Panc1 (cell line): ENCODE measurements around the gene ADIG. TPM values are rescaled to one million over a fixed set of nuclear protein-coding genes. Genes with fewer than 3 reads are reported as not detected.

ENCODE experiments used
- ATAC-seq: fragments of 200-7000 bp; cut with Tn5 transposase; 2 replicates; pipeline ENCODE4 v1.9.1; 2020; ENCODE audit warnings: mild to moderate bottlenecking, moderate library complexity
- BruUV-seq: library from RNA; stranded (reverse); fragments of 400-500 nt; replicated peaks from 2 replicates; lab custom pipeline; 2021; lab: Mats Ljungman, UMichigan
- CTCF ChIA-PET: fragments of 300-600 bp; sonication (Branson Sonifier 250); formaldehyde crosslinking; loops from one replicate; lab custom pipeline; 2022; ENCODE audit warnings: antibody characterized with exemption; lab: Charles Lee
- POLR2A ChIA-PET: fragments of 300-600 bp; sonication (Branson Sonifier 250); formaldehyde crosslinking; loops from one replicate; lab custom pipeline; 2022; ENCODE audit warnings: antibody characterized with exemption; lab: Charles Lee
- DNase-seq: peaks from one replicate; pipeline ENCODE4 v3.0.0-alpha.2; 2010; ENCODE audit warnings: low read depth, low spot score
- H3K27ac ChIP-seq: 2 replicates; pipeline ENCODE4 v1.5.1; 2011; ENCODE audit warnings: mild to moderate bottlenecking, low read length, inconsistent platforms
- H3K27me3 ChIP-seq: fragments of 200-500 bp; sonication (Bioruptor generic); 2 replicates; pipeline ENCODE4 v1.6.0; 2014; ENCODE audit warnings: low read length, inconsistent platforms; ENCODE audit not compliant: control insufficient read depth, insufficient read depth
- H3K36me3 ChIP-seq: fragments of 200-500 bp; sonication (Bioruptor generic); 2 replicates; pipeline ENCODE4 v1.5.1; 2014; ENCODE audit warnings: inconsistent platforms, mild to moderate bottlenecking, low read length, moderate library complexity; ENCODE audit not compliant: control insufficient read depth, insufficient read depth
- H3K4me1 ChIP-seq: 2 replicates; pipeline ENCODE4 v1.5.1; 2011; ENCODE audit warnings: inconsistent platforms, mild to moderate bottlenecking, low read length, moderate library complexity; ENCODE audit not compliant: control insufficient read depth, insufficient read depth
- H3K4me3 ChIP-seq, 2 experiments: 2 replicates each; pipeline ENCODE4 v1.5.1; 2011 to 2012; ENCODE audit warnings: low read depth in 2 of 2, low read length in 2 of 2, mild to moderate bottlenecking in 2 of 2, inconsistent platforms in 1 of 2, moderate library complexity in 1 of 2
- H3K9me3 ChIP-seq: fragments of 200-500 bp; sonication (Bioruptor generic); 2 replicates; pipeline ENCODE4 v1.5.1; 2014; ENCODE audit warnings: low read depth, mild to moderate bottlenecking, inconsistent platforms, low read length, moderate library complexity; ENCODE audit not compliant: control insufficient read depth, insufficient read depth
- CTCF ChIP-seq: fragments of 450-650 bp; IDR thresholded peaks from 2 replicates; pipeline ENCODE4 v1.5.1; 2017; ENCODE audit warnings: mild to moderate bottlenecking
- POLR2AphosphoS5 ChIP-seq: IDR thresholded peaks from 2 replicates; pipeline ENCODE4 v1.6.1; 2012; ENCODE audit warnings: mild to moderate bottlenecking, low read depth, low read length, moderate library complexity
- REST ChIP-seq, 2 experiments: IDR thresholded peaks; 2 replicates each; pipeline ENCODE4 v1.6.1; 2011 to 2012; ENCODE audit warnings: low read depth in 2 of 2, control low read depth in 1 of 2, low read length in 1 of 2, mild to moderate bottlenecking in 1 of 2, moderate library complexity in 1 of 2; ENCODE audit not compliant: insufficient read depth in 1 of 2
- SIN3A ChIP-seq: IDR thresholded peaks from 2 replicates; pipeline ENCODE4 v1.6.1; 2012; ENCODE audit warnings: low read depth, mild to moderate bottlenecking, low read length, moderate library complexity, borderline replicate concordance; ENCODE audit not compliant: insufficient read depth
- TCF7L2 ChIP-seq: IDR thresholded peaks from 2 replicates; pipeline ENCODE4 v1.6.1; 2011; ENCODE audit warnings: mild to moderate bottlenecking, low read depth, low read length, inconsistent platforms
- in situ Hi-C: cut with HindIII; loops from 2 replicates; pipeline ENCODE4 v1.10.0; 2016; ENCODE audit warnings: low sequenced_read_pairs, low pct_unique_long_range_greater_than_20kb
- intact Hi-C: fragments of 100-400 bp; cut with micrococcal nuclease; formaldehyde crosslinking; loops from one replicate; pipeline ENCODE4 v1.10.0; 2022; ENCODE audit not compliant: unreplicated experiment
- total RNA-seq: library from RNA; stranded (reverse); gene quantifications from one replicate; pipeline ENCODE4 v1.2.1, GENCODE V29; 2021; ENCODE audit not compliant: unreplicated experiment

ADIG gene
- total RNA-seq, 1 experiment from 2014 or later, result not detected

GRCh38 chr20:38623061-38623460, 42.1 kb downstream of the ADIG start:
- 0 out of 2 replicates have a peak, but pooled peaks cover 2% of the 10 kb centered on the region for H3K27me3 ChIP-seq
- H3K36me3 ChIP-seq, result no peaks in the 10 kb centered on the region
- CTCF ChIA-PET, result interaction anchor here (0.6 kb wide), 1 partner anchor 10 kb away, joined by 5 read pairs; no protein-coding TSS in a partner anchor
- no peak overlapping the region for H3K4me3 ChIP-seq
- H3K4me1 ChIP-seq, result no peaks in the 10 kb centered on the region
- ATAC-seq, result no peak
- POLR2A ChIA-PET, result no interaction called here
- H3K27ac ChIP-seq, result no peak overlapping the region
- in situ Hi-C loops (no loop called here), intact Hi-C loops (no loop called here)
- TF ChIP-seq TCF7L2 (no peak), REST (IDR thresholded peaks at IDR 0.05; ENCODE audit: insufficient read depth in 1 of 2, low read depth in 2 of 2, low read length in 1 of 2) (no peak), POLR2AphosphoS5 (no peak), CTCF (no peak), SIN3A (no peak)
- BruUV-seq, result no TSS peak
- no peak for DNase-seq
- no peaks in the 10 kb centered on the region for H3K9me3 ChIP-seq

DNA sequence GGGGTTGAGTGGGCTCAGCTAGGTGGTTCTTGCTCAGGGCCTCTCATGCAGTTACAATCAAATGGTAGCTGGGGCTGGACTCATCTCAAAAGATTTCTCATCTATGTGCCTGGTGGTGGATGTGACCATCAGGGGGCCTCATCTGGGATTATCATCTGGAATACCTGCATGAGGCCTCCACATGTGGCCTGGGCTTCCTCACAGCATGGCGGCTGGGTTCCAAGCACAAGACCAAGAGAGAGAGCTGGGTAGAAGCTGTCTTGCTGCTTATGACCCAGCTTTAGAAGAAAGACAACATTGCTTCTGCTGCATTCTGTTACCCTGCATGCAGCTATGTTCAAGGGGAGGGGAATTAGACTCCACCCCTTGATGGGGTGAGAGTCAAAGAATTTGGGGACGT, 43.1 kb downstream of the ADIG start:
- POLR2A ChIA-PET, result no interaction called here
- 0 out of 2 replicates have a peak, but pooled peaks cover 2% of the 10 kb centered on the region for H3K27me3 ChIP-seq
- no peak for ATAC-seq
- intact Hi-C loops, result no loop called here
- CTCF ChIA-PET, result no interaction called here
- no peak overlapping the region for H3K27ac ChIP-seq
- no TSS peak for BruUV-seq
- in situ Hi-C loops, result no loop called here
- DNase-seq, result no peak
- no peaks in the 10 kb centered on the region for H3K4me1 ChIP-seq
- no peak overlapping the region for H3K4me3 ChIP-seq
- H3K9me3 ChIP-seq, result no peaks in the 10 kb centered on the region
- H3K36me3 ChIP-seq, result no peaks in the 10 kb centered on the region
- TF ChIP-seq REST (IDR thresholded peaks at IDR 0.05; ENCODE audit: insufficient read depth in 1 of 2, low read depth in 2 of 2, low read length in 1 of 2) (no peak), TCF7L2 (no peak)
